LNCaP clone FGC (cell line): Measurements from ENCODE around the gene TSPO2.

Experiments used
- DNase-seq: peaks from one replicate; pipeline ENCODE4 v3.0.0-alpha.2; 2011; ENCODE audit warnings: low read depth
- H3K4me3 ChIP-seq: 2 replicates; pipeline ENCODE4 v1.5.1; 2011; ENCODE audit warnings: mild to moderate bottlenecking, low read depth, low read length, control low read depth
- TF ChIP-seq, protein P1 (sequence below): IDR thresholded peaks from 2 replicates; pipeline ENCODE4 v1.5.1; 2012; ENCODE audit warnings: mild to moderate bottlenecking; ENCODE audit not compliant: control insufficient read depth, insufficient read depth; ENCODE audit errors: extremely low read depth

Gene TSPO2

DNA sequence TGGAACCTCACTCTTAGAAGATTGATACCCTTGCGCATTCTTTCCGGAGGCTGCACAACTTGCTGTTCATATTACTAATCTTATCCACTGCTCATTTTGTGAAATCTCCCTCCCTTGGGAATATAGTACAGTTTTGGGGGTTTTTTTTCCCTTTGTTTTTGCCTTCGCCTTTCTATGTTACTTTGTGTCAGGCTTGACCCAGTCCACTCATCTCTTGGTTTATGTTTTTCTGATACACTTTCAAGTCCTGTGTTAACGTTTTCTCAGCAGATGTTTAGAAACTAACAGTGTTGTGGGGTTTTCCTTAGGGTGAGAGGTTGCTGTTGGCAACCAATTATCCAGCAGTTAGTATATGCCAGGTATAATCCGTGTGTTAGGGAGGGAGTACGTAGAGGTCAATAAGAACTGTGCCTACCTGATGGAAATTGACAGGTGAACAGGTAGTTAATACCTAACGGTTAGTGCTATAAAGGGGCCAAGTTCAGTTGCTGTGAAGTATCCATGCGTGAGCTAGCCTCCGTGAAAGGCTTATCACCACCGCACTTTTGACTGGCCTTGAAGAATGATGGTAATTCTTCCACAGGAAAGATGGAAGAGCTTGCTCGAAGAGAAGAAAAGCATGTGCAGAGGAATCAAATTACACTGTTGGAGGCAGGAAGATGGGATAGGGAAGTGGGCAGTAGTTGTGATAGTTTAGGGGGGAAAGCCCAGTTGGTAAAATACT, 31.9 kb downstream of the TSPO2 start:
- H3K4me3 ChIP-seq: peak overlapping the region; percentile 83
- TF ChIP-seq, protein P1, sequence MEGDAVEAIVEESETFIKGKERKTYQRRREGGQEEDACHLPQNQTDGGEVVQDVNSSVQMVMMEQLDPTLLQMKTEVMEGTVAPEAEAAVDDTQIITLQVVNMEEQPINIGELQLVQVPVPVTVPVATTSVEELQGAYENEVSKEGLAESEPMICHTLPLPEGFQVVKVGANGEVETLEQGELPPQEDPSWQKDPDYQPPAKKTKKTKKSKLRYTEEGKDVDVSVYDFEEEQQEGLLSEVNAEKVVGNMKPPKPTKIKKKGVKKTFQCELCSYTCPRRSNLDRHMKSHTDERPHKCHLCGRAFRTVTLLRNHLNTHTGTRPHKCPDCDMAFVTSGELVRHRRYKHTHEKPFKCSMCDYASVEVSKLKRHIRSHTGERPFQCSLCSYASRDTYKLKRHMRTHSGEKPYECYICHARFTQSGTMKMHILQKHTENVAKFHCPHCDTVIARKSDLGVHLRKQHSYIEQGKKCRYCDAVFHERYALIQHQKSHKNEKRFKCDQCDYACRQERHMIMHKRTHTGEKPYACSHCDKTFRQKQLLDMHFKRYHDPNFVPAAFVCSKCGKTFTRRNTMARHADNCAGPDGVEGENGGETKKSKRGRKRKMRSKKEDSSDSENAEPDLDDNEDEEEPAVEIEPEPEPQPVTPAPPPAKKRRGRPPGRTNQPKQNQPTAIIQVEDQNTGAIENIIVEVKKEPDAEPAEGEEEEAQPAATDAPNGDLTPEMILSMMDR: no peak
- DNase-seq: no peak

DNA sequence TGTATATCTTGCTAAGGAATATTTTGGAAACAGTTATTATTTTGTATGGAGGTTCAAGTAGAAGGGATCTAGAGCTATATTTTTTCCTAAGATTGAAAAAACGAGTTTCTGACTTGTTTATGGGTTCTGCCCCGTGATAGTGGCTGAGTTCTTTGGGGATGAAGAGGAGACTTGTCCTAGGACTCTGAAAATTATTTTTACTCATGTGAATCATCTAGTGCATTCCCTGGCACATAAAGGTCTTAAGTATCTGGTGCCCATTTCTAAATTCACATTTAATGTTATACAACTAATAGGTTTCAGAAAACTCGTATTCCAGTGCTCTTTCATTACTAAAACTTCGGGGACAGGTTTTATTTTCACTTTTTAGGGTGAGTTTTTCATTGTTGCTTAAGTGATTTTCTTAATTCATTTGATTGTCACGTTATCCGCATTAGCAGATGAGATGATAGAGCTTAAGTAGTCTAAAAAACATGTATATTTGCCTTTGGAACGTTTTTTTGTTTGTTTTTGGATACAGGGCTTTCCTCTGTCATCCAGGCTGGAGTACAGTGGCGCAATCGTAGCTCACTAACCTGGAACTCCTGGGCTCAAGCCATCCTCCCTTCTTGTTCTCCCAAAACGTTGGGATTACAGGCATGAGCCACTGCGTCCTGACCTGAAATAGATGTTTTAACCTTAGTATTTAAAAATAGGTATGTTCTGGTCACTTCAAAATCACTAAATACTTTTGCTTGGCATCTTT, 32.6 kb downstream of the TSPO2 start:
- peak overlapping the region; percentile 83 for H3K4me3 ChIP-seq
- no peak for DNase-seq
- TF ChIP-seq, protein P1: no peak

DNA sequence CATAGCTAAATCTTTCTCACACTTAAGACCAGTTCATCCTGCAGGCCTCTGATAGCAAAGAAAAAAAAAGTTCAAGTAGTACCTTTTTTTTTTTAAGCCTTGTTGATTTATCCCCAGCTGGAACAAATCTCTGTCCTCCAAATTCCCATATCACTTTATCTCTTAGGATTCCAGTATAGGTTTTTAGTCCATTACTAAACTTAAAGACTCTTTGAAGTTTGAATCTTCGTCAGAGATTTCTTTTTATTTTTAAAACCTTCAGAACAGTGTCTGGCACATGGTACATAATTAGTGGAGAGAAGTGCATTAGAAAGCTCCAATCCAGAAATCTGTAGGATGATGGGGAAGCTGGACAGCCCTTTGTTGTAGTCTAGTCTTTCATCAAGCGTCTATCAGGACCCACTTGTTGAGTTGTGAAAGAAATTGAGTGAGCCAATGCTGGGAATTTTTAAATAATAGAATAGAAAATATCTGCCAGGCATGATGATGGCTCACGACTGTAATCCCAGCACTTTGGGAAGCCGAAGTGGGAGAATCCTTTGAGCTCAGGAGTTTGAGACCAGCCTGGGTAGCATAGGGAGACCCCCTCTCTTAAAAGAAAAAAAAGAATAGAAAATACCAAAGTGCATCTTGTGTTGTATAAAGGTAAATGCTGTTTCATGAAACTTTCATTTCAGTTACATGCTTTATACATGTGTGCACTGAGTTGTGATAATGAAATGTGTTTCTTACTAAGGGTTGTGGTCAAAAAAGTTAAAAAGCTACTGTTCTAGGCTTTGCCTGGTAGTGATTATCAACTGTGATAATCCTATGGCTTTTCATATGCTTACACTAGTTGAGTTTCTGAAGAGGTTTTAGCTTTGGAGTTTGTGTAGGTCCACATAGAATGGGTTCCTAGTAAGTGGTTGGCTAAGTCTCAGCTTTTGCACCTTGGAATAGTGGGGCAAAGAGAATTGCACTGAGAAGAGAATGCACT, 33.7 kb downstream of the TSPO2 start:
- TF ChIP-seq, protein P1: no peak

DNA sequence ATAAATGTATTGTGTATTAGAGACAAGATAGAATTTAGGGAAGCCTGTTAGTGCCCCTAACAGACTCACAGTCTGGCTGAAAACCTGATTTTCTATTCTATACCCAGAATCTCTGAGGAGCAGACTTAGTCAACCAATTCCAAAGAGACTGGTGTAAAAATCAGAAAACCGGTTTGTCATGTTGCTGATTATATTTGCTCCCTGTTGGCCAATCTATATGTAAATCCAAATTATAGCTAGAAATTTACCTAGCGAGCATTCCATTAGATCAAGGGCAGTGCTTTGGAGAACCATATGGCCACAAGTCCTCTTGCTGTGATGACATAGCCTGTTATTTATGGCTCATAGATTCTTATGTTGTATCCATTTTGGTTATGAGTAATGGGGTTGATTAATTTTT, 35.3 kb downstream of the TSPO2 start:
- TF ChIP-seq, protein P1: no peak
- no peak for DNase-seq
- H3K4me3 ChIP-seq: peak overlapping the region; percentile 23; the same call in 1 of the 2 replicates

More for the DNA sequence above, 33.7 kb downstream of the TSPO2 start:
- no peak for DNase-seq
- no peak overlapping the region for H3K4me3 ChIP-seq

DNA sequence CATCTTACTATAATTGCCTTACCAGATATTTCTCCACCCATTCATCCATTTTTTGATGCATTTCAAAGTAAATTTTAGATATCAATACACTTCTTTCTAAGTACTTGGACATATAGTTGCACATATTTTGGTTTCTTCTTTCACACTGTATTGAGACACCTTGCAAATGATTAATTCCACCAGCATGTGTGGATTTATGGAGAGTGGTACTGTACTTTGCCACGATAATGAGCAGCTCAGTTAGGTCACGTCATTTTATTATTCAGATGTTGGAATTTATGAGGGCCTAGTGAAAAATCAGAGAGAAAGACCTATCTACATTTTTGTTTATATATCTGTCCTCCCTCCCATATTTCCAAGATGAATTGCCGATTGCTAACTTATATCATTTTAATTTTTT, 35.8 kb downstream of the TSPO2 start:
- TF ChIP-seq, protein P1: no peak
- no peak for DNase-seq
- H3K4me3 ChIP-seq: no peak overlapping the region

DNA sequence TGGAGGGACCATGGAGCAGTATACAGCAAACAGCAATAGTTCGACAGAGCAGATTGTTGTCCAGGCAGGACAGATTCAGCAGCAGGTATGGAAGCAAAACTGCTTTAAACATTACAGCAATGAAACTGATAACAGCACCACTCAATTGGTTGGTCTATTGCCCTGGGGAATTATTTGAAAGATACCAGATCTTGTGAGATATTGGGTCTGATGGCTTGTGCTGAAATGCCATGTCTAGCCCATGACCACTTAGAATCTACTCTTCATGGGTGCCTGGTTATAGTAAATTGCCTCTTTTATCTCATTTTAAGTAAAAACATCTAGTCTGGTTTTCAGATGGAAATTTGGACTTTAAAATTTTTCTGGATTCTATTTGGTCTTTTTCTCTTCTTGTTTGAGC, 36.8 kb downstream of the TSPO2 start:
- DNase-seq: no peak
- TF ChIP-seq, protein P1: no peak
- no peak overlapping the region for H3K4me3 ChIP-seq
